Astrocyte (in vitro differentiated cells and primary cell): ENCODE data around the gene TENT4B. TPM values are rescaled to one million over a fixed set of nuclear protein-coding genes. Genes with fewer than 3 reads are reported as not detected.

Experiments
- DNase-seq: peaks from one replicate; pipeline ENCODE4 v3.0.0-alpha.2; 2010; ENCODE audit warnings: low read depth
- FAIRE-seq: peaks from 2 replicates; lab custom pipeline; 2011; peaks lifted over from hg19 to GRCh38; lab: Jason Lieb, UNC
- H2AFZ ChIP-seq: 2 replicates; pipeline ENCODE4 v1.6.0; 2012; ENCODE audit warnings: low read depth, low read length, inconsistent platforms
- H3K27ac ChIP-seq: 2 replicates; pipeline ENCODE4 v1.5.1; 2011; ENCODE audit warnings: low read depth, low read length, inconsistent platforms
- H3K27me3 ChIP-seq: 2 replicates; pipeline ENCODE4 v1.6.0; 2011; ENCODE audit warnings: low read length, inconsistent platforms; ENCODE audit not compliant: insufficient read depth
- H3K36me3 ChIP-seq: 2 replicates; pipeline ENCODE4 v1.5.1; 2011; ENCODE audit warnings: low read length, inconsistent platforms; ENCODE audit not compliant: insufficient read depth
- H3K4me1 ChIP-seq: 2 replicates; pipeline ENCODE4 v1.5.1; 2011; ENCODE audit warnings: low read length, inconsistent platforms; ENCODE audit not compliant: insufficient read depth
- H3K4me2 ChIP-seq: 2 replicates; pipeline ENCODE4 v1.6.0; 2012; ENCODE audit warnings: low read length, inconsistent platforms
- H3K4me3 ChIP-seq: 2 replicates; pipeline ENCODE4 v1.5.1; 2011; ENCODE audit warnings: low read depth, mild to moderate bottlenecking, low read length, inconsistent platforms; ENCODE audit not compliant: insufficient read depth
- H3K79me2 ChIP-seq: 2 replicates; pipeline ENCODE4 v1.6.0; 2012; ENCODE audit warnings: mild to moderate bottlenecking, low read length, inconsistent platforms; ENCODE audit not compliant: insufficient read depth
- H3K9ac ChIP-seq: 2 replicates; pipeline ENCODE4 v1.6.0; 2012; ENCODE audit warnings: mild to moderate bottlenecking, low read length, inconsistent platforms
- H3K9me3 ChIP-seq: 2 replicates; pipeline ENCODE4 v1.5.1; 2012; ENCODE audit warnings: low read depth, mild to moderate bottlenecking, low read length, inconsistent platforms; ENCODE audit not compliant: insufficient read depth
- H4K20me1 ChIP-seq: 2 replicates; pipeline ENCODE4 v1.6.0; 2012; ENCODE audit warnings: low read length, inconsistent platforms; ENCODE audit not compliant: insufficient read depth
- H3K27ac Mint-ChIP-seq: one replicate; pipeline ENCODE4 v1.8.0; 2021; ENCODE audit warnings: mild to moderate bottlenecking, mixed read lengths; ENCODE audit not compliant: unreplicated experiment
- H3K27me3 Mint-ChIP-seq: one replicate; pipeline ENCODE4 v1.8.0; 2021; ENCODE audit warnings: low read depth, mixed read lengths; ENCODE audit not compliant: unreplicated experiment
- H3K36me3 Mint-ChIP-seq: one replicate; pipeline ENCODE4 v1.8.0; 2021; ENCODE audit warnings: low read depth, mixed read lengths; ENCODE audit not compliant: unreplicated experiment
- H3K4me1 Mint-ChIP-seq: one replicate; pipeline ENCODE4 v1.8.0; 2021; ENCODE audit warnings: low read depth, mixed read lengths; ENCODE audit not compliant: unreplicated experiment
- H3K4me3 Mint-ChIP-seq: one replicate; pipeline ENCODE4 v1.8.0; 2021; ENCODE audit warnings: mild to moderate bottlenecking, moderate library complexity, mixed read lengths; ENCODE audit not compliant: unreplicated experiment
- H3K9me3 Mint-ChIP-seq: one replicate; pipeline ENCODE4 v1.8.0; 2021; ENCODE audit warnings: mild to moderate bottlenecking, mixed read lengths; ENCODE audit not compliant: unreplicated experiment
- CTCF ChIP-seq: IDR thresholded peaks from 2 replicates; pipeline ENCODE4 v1.5.1; 2011; ENCODE audit warnings: low read depth, mild to moderate bottlenecking, inconsistent platforms, low read length, moderate library complexity; ENCODE audit not compliant: insufficient read depth
- EZH2 ChIP-seq: IDR thresholded peaks from 2 replicates; pipeline ENCODE4 v1.6.1; 2012; ENCODE audit warnings: mild to moderate bottlenecking, low read length, inconsistent platforms; ENCODE audit not compliant: insufficient read depth
- total RNA-seq: library from RNA; stranded (reverse); gene quantifications from 2 replicates; pipeline ENCODE4 v1.2.1, GENCODE V29; 2021

TENT4B gene
- total RNA-seq, 1 donor from 2014 or later: 17.0 TPM

GRCh38 chr16:50202926-50203624 lies 50.0 kb downstream of the TENT4B start:
- H3K9me3 Mint-ChIP-seq: no peaks in the 10 kb centered on the region
- H3K9me3 ChIP-seq: no peaks in the 10 kb centered on the region
- FAIRE-seq (peak; percentile 89), DNase-seq (peak; percentile 91)
- H2AFZ ChIP-seq: no peak overlapping the region
- H3K4me3 Mint-ChIP-seq: peak overlapping the region; percentile 62
- peak overlapping the region; percentile 39 for H3K4me3 ChIP-seq
- H3K27ac Mint-ChIP-seq: peak overlapping the region; percentile 99
- peaks cover 35% of the 10 kb centered on the region for H3K4me1 ChIP-seq
- TF ChIP-seq CTCF (no peak), EZH2 (no peak)
- peaks cover 3% of the 10 kb centered on the region for H4K20me1 ChIP-seq
- peak overlapping the region; percentile 81 for H3K4me2 ChIP-seq
- H3K4me1 Mint-ChIP-seq: peaks cover 39% of the 10 kb centered on the region
- H3K27me3 Mint-ChIP-seq: no peaks in the 10 kb centered on the region
- H3K36me3 Mint-ChIP-seq: no peaks in the 10 kb centered on the region
- peaks cover 83% of the 10 kb centered on the region for H3K79me2 ChIP-seq
- peak overlapping the region; percentile 63 for H3K9ac ChIP-seq
- H3K27ac ChIP-seq: peak overlapping the region; percentile 89
- H3K36me3 ChIP-seq: no peaks in the 10 kb centered on the region
- H3K27me3 ChIP-seq: no peaks in the 10 kb centered on the region

- H2AFZ ChIP-seq: no peak overlapping the region
- H3K36me3 Mint-ChIP-seq: no peaks in the 10 kb centered on the region
- no peaks in the 10 kb centered on the region for H3K36me3 ChIP-seq
- no peaks in the 10 kb centered on the region for H3K27me3 Mint-ChIP-seq
- peak overlapping the region; percentile 6 for H3K4me3 ChIP-seq
- H3K4me1 ChIP-seq: peaks cover 41% of the 10 kb centered on the region
- no peaks in the 10 kb centered on the region for H3K9me3 ChIP-seq
- no peak for DNase-seq
- FAIRE-seq: no peak
- H3K9me3 Mint-ChIP-seq: no peaks in the 10 kb centered on the region
- peaks cover 9% of the 10 kb centered on the region for H4K20me1 ChIP-seq
- peak overlapping the region; percentile 89 for H3K27ac ChIP-seq
- H3K4me1 Mint-ChIP-seq: peaks cover 44% of the 10 kb centered on the region
- no peaks in the 10 kb centered on the region for H3K27me3 ChIP-seq
- H3K4me3 Mint-ChIP-seq: no peak overlapping the region
- peak overlapping the region; percentile 81 for H3K4me2 ChIP-seq
- H3K9ac ChIP-seq: peak overlapping the region; percentile 63
- TF ChIP-seq EZH2: no peak
- no peak for TF ChIP-seq CTCF
- peak overlapping the region; percentile 99 for H3K27ac Mint-ChIP-seq
- peaks cover 82% of the 10 kb centered on the region for H3K79me2 ChIP-seq
Measured at GRCh38 chr16:50203681-50204080, 50.6 kb downstream of the TENT4B start.
